Stimulated activated CD4-positive, alpha-beta T cell treated with anti-CD3 and anti-CD28 coated beads, Interleukin-2, amount 100 ng/mL, for 24 hours (primary cell): ENCODE data around the gene PDZK1.
A peak's percentile ranks its signal among the peaks of the same experiment; 100 is the strongest.
"Not testable (repeated sequence)": the region's sequence is repeated elsewhere in the genome, so short reads cannot be mapped to it uniquely, and the experiment has no call there.

Source experiments
- DNase-seq, 2 donors: peaks; one replicate each; pipeline ENCODE4 v3.0.0-alpha.2; 2020

The PDZK1 gene

GRCh38 chr1:145710291-145711027 lies 3.3 kb upstream of the PDZK1 start:
- DNase-seq = no peak

GRCh38 chr1:145708063-145708462 lies 895 bp upstream of the PDZK1 start:
- DNase-seq = no peak

GRCh38 chr1:145706086-145706664 lies 993 bp downstream of the PDZK1 start:
- DNase-seq = no peak

- DNase-seq = no peak
Observed at GRCh38 chr1:145705622-145706021, 1.5 kb downstream of the PDZK1 start.

- DNase-seq = no peak
Observed at GRCh38 chr1:145702826-145703225, 4.3 kb downstream of the PDZK1 start.

- DNase-seq = no peak
Observed at GRCh38 chr1:145702052-145702451, 5.1 kb downstream of the PDZK1 start.

- no peak for DNase-seq
Observed at GRCh38 chr1:145701306-145701862, 5.8 kb downstream of the PDZK1 start.

- no peak for DNase-seq
Observed at GRCh38 chr1:145696630-145696960, 10.6 kb downstream of the PDZK1 start.

GRCh38 chr1:145695821-145696629 lies 11.1 kb downstream of the PDZK1 start:
- no peak for DNase-seq

GRCh38 chr1:145692785-145693443 lies 14.3 kb downstream of the PDZK1 start:
- DNase-seq = no peak

GRCh38 chr1:145690587-145691558 lies 16.3 kb downstream of the PDZK1 start:
- peak; percentile 11 to 27 for DNase-seq

GRCh38 chr1:145689922-145690321 lies 17.2 kb downstream of the PDZK1 start:
- no peak for DNase-seq

- DNase-seq = no peak
Observed at GRCh38 chr1:145688924-145689323, 18.2 kb downstream of the PDZK1 start.

- DNase-seq = no peak
Observed at GRCh38 chr1:145688328-145688727, 18.8 kb downstream of the PDZK1 start.

- DNase-seq = not testable (repeated sequence)
Observed at GRCh38 chr1:145686078-145686477, 21.1 kb downstream of the PDZK1 start.

GRCh38 chr1:145684858-145685257 lies 22.3 kb downstream of the PDZK1 start:
- DNase-seq = not testable (repeated sequence)

- not testable (repeated sequence) for DNase-seq
Observed at GRCh38 chr1:145673217-145673616, 34.0 kb downstream of the PDZK1 start.

- DNase-seq = not testable (repeated sequence)
Observed at GRCh38 chr1:145670995-145671745, 36.0 kb downstream of the PDZK1 start.

GRCh38 chr1:145665015-145665414 lies 42.2 kb downstream of the PDZK1 start:
- DNase-seq = not testable (repeated sequence)

- not testable (repeated sequence) for DNase-seq
Observed at GRCh38 chr1:145662502-145662901, 44.7 kb downstream of the PDZK1 start.
